Stomach (tissue), 4 donors: Measurements from ENCODE around the gene TUBA1A.
"Not testable (repeated sequence)": the region's sequence is repeated elsewhere in the genome, so short reads cannot be mapped to it uniquely, and the experiment has no call there.

Experiments
- POLR2A ChIP-seq, 4 donors: fragments of 450-650 bp; IDR thresholded peaks; one replicate each; pipeline ENCODE4 v1.6.1; 2016; ENCODE audit warnings: antibody characterized with exemption in 4 of 4, control low read depth in 2 of 4, mild to moderate bottlenecking in 1 of 4, moderate library complexity in 1 of 4
- POLR2AphosphoS5 ChIP-seq, 3 donors: sonication (generic); formaldehyde crosslinking; IDR thresholded peaks; one replicate each; pipeline ENCODE4 v1.6.1; 2016; ENCODE audit warnings: antibody characterized with exemption in 3 of 3
- TF ChIP-seq, protein P1 (sequence below), 7 experiments: fragments of 450-650 bp in 4 of 7; fragments of 200-600 bp in 3 of 7; sonication (generic) in 3 of 7; IDR thresholded peaks; one replicate each; pipeline ENCODE4 v1.5.1; 2016 to 2019; ENCODE audit warnings: antibody characterized with exemption in 7 of 7, control low read depth in 2 of 7, mild to moderate bottlenecking in 1 of 7

DNA sequence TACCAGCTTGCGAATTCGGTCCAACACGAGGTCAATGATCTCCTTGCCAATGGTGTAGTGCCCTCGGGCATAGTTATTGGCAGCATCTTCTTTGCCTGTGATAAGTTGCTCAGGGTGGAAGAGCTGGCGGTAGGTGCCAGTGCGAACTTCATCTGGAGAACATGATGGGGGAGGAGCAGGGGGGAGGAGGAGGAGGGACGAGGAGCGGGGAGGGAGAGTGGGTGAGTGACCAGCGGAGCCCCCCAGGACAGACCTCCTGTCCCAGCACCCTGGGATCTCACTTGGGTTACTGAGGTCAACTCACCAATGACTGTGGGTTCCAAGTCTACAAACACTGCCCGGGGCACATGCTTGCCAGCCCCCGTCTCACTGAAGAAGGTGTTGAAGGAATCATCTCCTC, 2.6 kb downstream of the TUBA1A start:
- not testable (repeated sequence) for TF ChIP-seq POLR2A, POLR2AphosphoS5 (IDR thresholded peaks at IDR 0.05)
- TF ChIP-seq, protein P1, sequence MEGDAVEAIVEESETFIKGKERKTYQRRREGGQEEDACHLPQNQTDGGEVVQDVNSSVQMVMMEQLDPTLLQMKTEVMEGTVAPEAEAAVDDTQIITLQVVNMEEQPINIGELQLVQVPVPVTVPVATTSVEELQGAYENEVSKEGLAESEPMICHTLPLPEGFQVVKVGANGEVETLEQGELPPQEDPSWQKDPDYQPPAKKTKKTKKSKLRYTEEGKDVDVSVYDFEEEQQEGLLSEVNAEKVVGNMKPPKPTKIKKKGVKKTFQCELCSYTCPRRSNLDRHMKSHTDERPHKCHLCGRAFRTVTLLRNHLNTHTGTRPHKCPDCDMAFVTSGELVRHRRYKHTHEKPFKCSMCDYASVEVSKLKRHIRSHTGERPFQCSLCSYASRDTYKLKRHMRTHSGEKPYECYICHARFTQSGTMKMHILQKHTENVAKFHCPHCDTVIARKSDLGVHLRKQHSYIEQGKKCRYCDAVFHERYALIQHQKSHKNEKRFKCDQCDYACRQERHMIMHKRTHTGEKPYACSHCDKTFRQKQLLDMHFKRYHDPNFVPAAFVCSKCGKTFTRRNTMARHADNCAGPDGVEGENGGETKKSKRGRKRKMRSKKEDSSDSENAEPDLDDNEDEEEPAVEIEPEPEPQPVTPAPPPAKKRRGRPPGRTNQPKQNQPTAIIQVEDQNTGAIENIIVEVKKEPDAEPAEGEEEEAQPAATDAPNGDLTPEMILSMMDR (IDR thresholded peaks at IDR 0.05), result not testable (repeated sequence)
